Upper lobe of left lung (tissue), 6 donors: Measurements from ENCODE around the gene DPM2. TPM values are rescaled to one million over a fixed set of nuclear protein-coding genes. Genes with fewer than 3 reads are reported as not detected.

Experiments used
- ATAC-seq, 2 donors: fragments of 200-7000 bp; cut with Tn5 transposase; one replicate each; pipeline ENCODE4 v1.9.1; 2022; ENCODE audit warnings: mild to moderate bottlenecking in 2 of 2, moderate library complexity in 2 of 2; ENCODE audit not compliant: low FRiP score in 2 of 2
- DNase-seq, 2 donors: peaks; one replicate each; pipeline ENCODE4 v3.0.0-alpha.2; 2019 to 2020
- H3K27ac ChIP-seq, 4 donors: fragments of 200-600 bp; sonication (generic); one replicate each; pipeline ENCODE4 v1.5.1; 2016 to 2019
- H3K27me3 ChIP-seq, 4 donors: fragments of 200-600 bp; sonication (generic); one replicate each; pipeline ENCODE4 v1.5.1; 2017 to 2019
- H3K36me3 ChIP-seq, 4 donors: fragments of 200-600 bp; sonication (generic); one replicate each; pipeline ENCODE4 v1.5.1; 2016 to 2019
- H3K4me1 ChIP-seq, 4 donors: fragments of 200-600 bp; sonication (generic); one replicate each; pipeline ENCODE4 v1.5.1; 2018 to 2019
- H3K4me3 ChIP-seq, 4 donors: fragments of 200-600 bp; sonication (generic); one replicate each; pipeline ENCODE4 v1.5.1; 2017 to 2019; ENCODE audit warnings: mild to moderate bottlenecking in 2 of 4, moderate library complexity in 1 of 4
- H3K9me3 ChIP-seq, 4 donors: fragments of 200-600 bp; sonication (generic); one replicate each; pipeline ENCODE4 v1.5.1; 2018 to 2019
- CTCF ChIP-seq, 6 experiments: fragments of 450-650 bp in 4 of 6; fragments of 200-600 bp in 2 of 6; sonication (generic) in 2 of 6; IDR thresholded peaks; one replicate each; pipeline ENCODE4 v1.5.1; 2016 to 2019; ENCODE audit warnings: antibody characterized with exemption in 6 of 6
- EP300 ChIP-seq, 4 donors: sonication (generic); formaldehyde crosslinking; IDR thresholded peaks; one replicate each; pipeline ENCODE4 v1.5.1; 2017; ENCODE audit warnings: antibody characterized with exemption in 4 of 4, control low read depth in 2 of 4
- POLR2A ChIP-seq, 4 donors: fragments of 450-650 bp; IDR thresholded peaks; one replicate each; pipeline ENCODE4 v1.5.1; 2016 to 2017; ENCODE audit warnings: antibody characterized with exemption in 4 of 4, mild to moderate bottlenecking in 2 of 4
- POLR2AphosphoS5 ChIP-seq, 2 donors: sonication (generic); formaldehyde crosslinking; IDR thresholded peaks; one replicate each; pipeline ENCODE4 v1.5.1; 2017; ENCODE audit warnings: antibody characterized with exemption in 2 of 2
- WGBS, 2 donors: methylation state at CpG; one replicate each; pipeline ENCODE4 v1.1.5; 2017 to 2018; 5-methylcytosine and 5-hydroxymethylcytosine counted together
- total RNA-seq, 6 donors: library from RNA; depleted of rRNA in 4 of 6; stranded (reverse); fragments of >200 nt in 4 of 6; gene quantifications; one replicate each; pipeline versions ENCODE4 v1.1.0 to v1.2.1, GENCODE V29; 2016 to 2021
- donor health status: DM: no; HTN: no; CAD: no; lungs with moderate emphysema.
- donor health status: DM: no; HTN: yes; CAD: no; lungs with severe emphysema.

DPM2 gene
- total RNA-seq, 6 donors from 2014 or later = 20.1 to 40.7 (median 25.6) TPM

GRCh38 chr9:127928676-127929624 is 8.7 kb downstream of the DPM2 start:
- no peak for DNase-seq
- no peak for TF ChIP-seq POLR2A (IDR thresholded peaks at IDR 0.05)
- no peak for TF ChIP-seq POLR2AphosphoS5 (IDR thresholded peaks at IDR 0.05)
- no peak for TF ChIP-seq EP300 (IDR thresholded peaks at IDR 0.05)
- no peak for TF ChIP-seq CTCF (IDR thresholded peaks at IDR 0.05)
- Histone ChIP-seq H3K9me3 (no peaks in the 10 kb centered on the region), H3K36me3 (no peaks in the 10 kb centered on the region), H3K4me3 (no peak overlapping the region), H3K27ac (no peak overlapping the region), H3K4me1 (peaks cover 32 to 44% (median 35%) of the 10 kb centered on the region in 4 donors), H3K27me3 (peaks cover 0 to 12% (median 5%) of the 10 kb centered on the region in 4 donors)
- WGBS, 2 donors = 76 to 77% methylated on average over 7 to 11 of the region's 11 CpGs
- no peak for ATAC-seq

GRCh38 chr9:127927988-127928675 is 9.5 kb downstream of the DPM2 start:
- DNase-seq = peak; percentile 46 to 89
- H3K4me1 ChIP-seq = peaks cover 32 to 44% (median 35%) of the 10 kb centered on the region in 4 donors
- H3K27me3 ChIP-seq = peaks cover 0 to 12% (median 5%) of the 10 kb centered on the region in 4 donors
- no peaks in the 10 kb centered on the region for H3K36me3 ChIP-seq
- WGBS, 2 donors = 17 to 33% methylated on average over 5 to 24 of the region's 24 CpGs
- peak in 1 of 2 donors; percentile 14 for ATAC-seq
- H3K9me3 ChIP-seq = no peaks in the 10 kb centered on the region
- peak overlapping the region in 3 of 4 donors; percentile 40 to 49 (median 42) for H3K4me3 ChIP-seq
- H3K27ac ChIP-seq = peak overlapping the region in 1 of 4 donors; percentile 52
- TF ChIP-seq POLR2A (IDR thresholded peaks at IDR 0.05) = no peak
- TF ChIP-seq POLR2AphosphoS5 (IDR thresholded peaks at IDR 0.05) = no peak

- no peak for TF ChIP-seq POLR2A (IDR thresholded peaks at IDR 0.05)
- no peak for TF ChIP-seq POLR2AphosphoS5 (IDR thresholded peaks at IDR 0.05)
- 3 to 7% methylated on average over 23 to 43 of the region's 56 CpGs for WGBS, 2 donors
- ATAC-seq = peak in 1 of 2 donors; percentile 20
- peak overlapping the region in 3 of 4 donors; percentile 40 to 49 (median 42) for H3K4me3 ChIP-seq
- H3K36me3 ChIP-seq = no peaks in the 10 kb centered on the region
- peaks cover 32 to 44% (median 35%) of the 10 kb centered on the region in 4 donors for H3K4me1 ChIP-seq
- H3K27ac ChIP-seq = peak overlapping the region in 1 of 4 donors; percentile 52
- H3K27me3 ChIP-seq = peaks cover 0 to 12% (median 5%) of the 10 kb centered on the region in 4 donors
- H3K9me3 ChIP-seq = no peaks in the 10 kb centered on the region
- peak; percentile 75 to 88 for DNase-seq
Measured at GRCh38 chr9:127927201-127927987, 10.3 kb downstream of the DPM2 start.

- no peaks in the 10 kb centered on the region for H3K36me3 ChIP-seq
- H3K9me3 ChIP-seq = no peaks in the 10 kb centered on the region
- peaks cover 0 to 12% (median 5%) of the 10 kb centered on the region in 4 donors for H3K27me3 ChIP-seq
- no peak for TF ChIP-seq EP300 (IDR thresholded peaks at IDR 0.05)
- TF ChIP-seq CTCF (IDR thresholded peaks at IDR 0.05) = no peak
- TF ChIP-seq POLR2A (IDR thresholded peaks at IDR 0.05) = no peak
- TF ChIP-seq POLR2AphosphoS5 (IDR thresholded peaks at IDR 0.05) = no peak
- H3K4me3 ChIP-seq = peak overlapping the region in 3 of 4 donors; percentile 40 to 49 (median 42)
- no peak for ATAC-seq
- 0 to 19% methylated on average over 8 to 19 of the region's 19 CpGs for WGBS, 2 donors
- peaks cover 34 to 45% (median 37%) of the 10 kb centered on the region in 4 donors for H3K4me1 ChIP-seq
- DNase-seq = no peak
- H3K27ac ChIP-seq = peak overlapping the region in 1 of 4 donors; percentile 46
Measured at GRCh38 chr9:127926906-127927200, 10.8 kb downstream of the DPM2 start.

GRCh38 chr9:127925959-127926905 is 11.4 kb downstream of the DPM2 start:
- TF ChIP-seq EP300 (IDR thresholded peaks at IDR 0.05) = no peak
- TF ChIP-seq POLR2A (IDR thresholded peaks at IDR 0.05) = no peak
- TF ChIP-seq POLR2AphosphoS5 (IDR thresholded peaks at IDR 0.05) = no peak
- TF ChIP-seq CTCF (IDR thresholded peaks at IDR 0.05) = no peak
- Histone ChIP-seq H3K9me3 (no peaks in the 10 kb centered on the region), H3K27ac (no peak overlapping the region), H3K4me1 (peaks cover 36 to 45% (median 41%) of the 10 kb centered on the region in 4 donors), H3K36me3 (no peaks in the 10 kb centered on the region), H3K27me3 (peaks cover 0 to 12% (median 5%) of the 10 kb centered on the region in 4 donors), H3K4me3 (peak overlapping the region in 2 of 4 donors; percentile 40 to 42)
- WGBS, 2 donors = 79 to 94% methylated on average over 3 to 14 of the region's 14 CpGs
- ATAC-seq = no peak
- DNase-seq = no peak
